ENCODE measurements around the gene AK1.

Gene AK1

DNA sequence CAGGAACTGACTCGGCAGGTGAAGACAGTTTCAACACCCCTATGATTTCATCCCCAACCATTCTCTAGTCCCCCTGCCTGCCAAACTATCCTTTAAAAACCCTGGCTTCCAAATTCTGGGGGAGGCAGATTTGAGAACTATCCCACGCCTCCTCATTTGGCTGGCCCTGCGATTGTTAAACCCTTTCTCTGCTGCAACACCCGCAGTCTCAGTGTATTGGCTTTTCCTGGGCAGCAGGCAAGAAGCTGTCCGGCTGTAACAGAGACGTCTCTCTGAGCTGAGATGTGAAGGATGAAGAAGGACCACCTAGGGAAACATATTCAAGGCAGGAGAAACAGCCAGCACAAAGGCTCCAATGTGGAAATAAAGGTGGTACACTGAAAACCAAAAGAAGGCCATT is 15.4 kb upstream of the AK1 start:
- no peak for TF ChIP-seq CTCF (IDR thresholded peaks at IDR 0.05; ENCODE audit: extremely low read depth, missing control alignments)

GRCh38 chr9:127890053-127890452 is 12.6 kb upstream of the AK1 start:
- no peak for TF ChIP-seq CTCF (IDR thresholded peaks at IDR 0.05; ENCODE audit: extremely low read depth, missing control alignments)

More for the DNA sequence above, 15.4 kb upstream of the AK1 start:
- no peak for DNase-seq (ENCODE audit: low spot score)

GRCh38 chr9:127887792-127888191 is 10.3 kb upstream of the AK1 start:
- no peak for DNase-seq (ENCODE audit: low spot score)
- TF ChIP-seq CTCF (IDR thresholded peaks at IDR 0.05; ENCODE audit: extremely low read depth, missing control alignments) = no peak

More at GRCh38 chr9:127890053-127890452, 12.6 kb upstream of the AK1 start:
- DNase-seq (ENCODE audit: low spot score) = no peak

- DNase-seq (ENCODE audit: low spot score) = peak; percentile 14
- no peak for TF ChIP-seq CTCF (IDR thresholded peaks at IDR 0.05; ENCODE audit: extremely low read depth, missing control alignments)
These were observed 9.0 kb upstream of the AK1 start for GRCh38 chr9:127886401-127886972.

- no peak for TF ChIP-seq CTCF (IDR thresholded peaks at IDR 0.05; ENCODE audit: extremely low read depth, missing control alignments)
- DNase-seq (ENCODE audit: low spot score) = no peak
These were observed 8.2 kb upstream of the AK1 start for GRCh38 chr9:127885508-127886281.

DNA sequence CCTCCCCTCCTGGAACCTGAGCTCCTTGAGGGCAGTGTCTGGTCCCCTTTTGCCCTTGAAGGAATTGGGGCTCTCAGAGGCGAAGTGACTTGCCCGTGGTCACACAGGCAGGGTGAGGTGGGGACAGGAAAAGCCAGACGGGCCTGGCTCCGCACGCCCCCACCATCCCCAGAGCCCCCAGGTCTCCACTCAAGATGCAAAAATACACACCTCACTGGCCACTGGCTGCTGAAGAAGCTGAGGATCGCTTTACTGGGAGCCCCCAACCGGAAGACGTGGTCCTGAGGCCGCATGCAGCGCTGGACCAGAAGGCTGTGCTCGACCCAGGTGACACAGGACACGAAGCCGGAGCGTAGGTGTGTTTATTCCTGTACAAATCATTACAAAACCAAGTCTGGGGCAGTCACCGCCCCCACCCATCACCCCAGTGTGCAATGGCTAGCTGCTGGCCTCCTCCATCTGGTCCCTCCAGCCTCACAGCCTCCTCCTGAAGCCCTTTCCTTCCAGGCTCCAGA is 7.6 kb upstream of the AK1 start:
- no peak for DNase-seq (ENCODE audit: low spot score)
- TF ChIP-seq CTCF (IDR thresholded peaks at IDR 0.05; ENCODE audit: extremely low read depth, missing control alignments) = no peak

DNA sequence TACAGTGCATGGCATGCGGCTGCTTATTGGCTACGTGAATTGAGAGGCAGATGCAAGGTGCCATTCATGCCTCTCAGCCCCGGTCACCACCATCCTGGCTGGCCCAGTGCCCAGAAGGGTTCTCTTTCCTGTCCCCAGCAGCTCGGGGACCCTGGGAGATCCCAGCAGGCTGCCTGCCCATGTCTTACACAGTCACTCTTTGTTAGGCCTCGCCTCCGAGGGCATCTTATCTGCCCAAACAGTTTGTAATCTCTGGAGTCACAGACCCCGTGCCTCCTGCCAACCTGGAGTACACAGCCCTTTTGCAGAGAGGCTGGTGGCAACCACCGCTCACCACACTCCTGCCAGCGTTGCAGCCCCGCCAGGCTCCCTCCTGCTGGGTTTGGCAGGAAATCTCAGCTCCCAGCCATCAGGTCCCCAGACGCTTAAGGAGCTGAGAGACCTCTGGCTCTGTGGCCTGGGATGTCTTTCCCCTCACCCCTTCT is 7.0 kb upstream of the AK1 start:
- no peak for DNase-seq (ENCODE audit: low spot score)
- TF ChIP-seq CTCF (IDR thresholded peaks at IDR 0.05; ENCODE audit: extremely low read depth, missing control alignments) = no peak
